Measurements from ENCODE around the gene POTEF. TPM values are rescaled to one million over a fixed set of nuclear protein-coding genes. Genes with fewer than 3 reads are reported as not detected.
"Not testable (repeated sequence)": the region's sequence is repeated elsewhere in the genome, so short reads cannot be mapped to it uniquely, and the experiment has no call there.

Gene POTEF
- polyA plus RNA-seq (2011; rRNA removed) (0.06 and 0.07 TPM in 2 replicates), polyA plus RNA-seq (2017; fragmentation: RNase III; extraction: RNeasy Plus Mini Kit Qiagen cat#74134 plus additional on column Dnase treatment) (0.05 TPM in 1 of 3 replicates, not detected in the others), polyA minus RNA-seq (2011; rRNA and poly(A)+ RNA removed) (0.63 and 1.5 TPM in 2 replicates)
- 0.01 TPM in 1 of 2 replicates, not detected in the other for polyA plus RNA-seq (2012; cell fraction: cytosol; rRNA removed)
- polyA plus RNA-seq (2012; cell fraction: nucleus; rRNA removed), result 0.05 and 0.15 TPM in 2 replicates

- H3K27ac ChIP-seq, H3K9me3 ChIP-seq, FAIRE-seq, H3K4me1 ChIP-seq, POLR2A ChIA-PET, H3K4me2 ChIP-seq, H3K4me3 ChIP-seq, CTCF ChIA-PET: not testable (repeated sequence)
- ATAC-seq (peak; percentile 50 to 68; a peak in 4 of 6 replicates), DNase-seq (ENCODE audit: low read depth in 1 of 2, low spot score in 1 of 2) (peak in 1 of 2 experiments; percentile 18)
- 71% methylated on average over 11 of the region's 29 CpGs for whole genome bisulfite sequencing (ENCODE audit: missing lambda C conversion rate)
Measured at GRCh38 chr2:130129120-130129829, at the start of gene POTEF. Gene POTEF (minus strand): TSS chr2:130129222. CDS start chr2:130120515, 8,707 bp downstream.

DNA sequence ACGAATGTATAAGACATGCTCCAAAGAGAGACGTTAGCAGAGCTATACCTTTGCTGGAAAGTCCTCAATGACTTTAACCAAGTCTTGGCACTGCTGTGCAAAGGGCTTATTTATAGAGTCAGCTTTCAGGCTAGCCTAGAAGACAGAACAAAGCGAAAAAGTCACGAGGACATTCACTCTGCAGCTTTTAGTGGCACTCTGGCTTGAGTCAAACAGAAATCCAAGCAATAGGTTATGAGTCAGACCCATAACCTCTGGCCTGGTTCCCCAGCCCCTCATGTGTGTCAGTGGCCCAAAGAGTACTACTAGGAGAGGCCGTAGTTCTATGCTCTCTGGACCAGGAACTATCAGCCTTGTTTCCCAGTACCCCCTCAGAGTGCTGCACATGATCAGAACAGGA, 45.8 kb upstream of the POTEF start:
- H3K27ac ChIP-seq; POLR2A ChIA-PET; ATAC-seq; H3K4me3 ChIP-seq; DNase-seq (ENCODE audit: low read depth in 1 of 2, low spot score in 1 of 2); FAIRE-seq; H3K4me2 ChIP-seq; H3K9me3 ChIP-seq; H3K4me1 ChIP-seq: not testable (repeated sequence)
- WGBS (ENCODE audit: missing lambda C conversion rate), result 88% methylated on average over 5 of the region's 5 CpGs
- CTCF ChIA-PET, result interaction anchor here (0.7 kb wide), 1 partner anchor 17 kb away, joined by 3 read pairs; no protein-coding TSS in a partner anchor

DNA sequence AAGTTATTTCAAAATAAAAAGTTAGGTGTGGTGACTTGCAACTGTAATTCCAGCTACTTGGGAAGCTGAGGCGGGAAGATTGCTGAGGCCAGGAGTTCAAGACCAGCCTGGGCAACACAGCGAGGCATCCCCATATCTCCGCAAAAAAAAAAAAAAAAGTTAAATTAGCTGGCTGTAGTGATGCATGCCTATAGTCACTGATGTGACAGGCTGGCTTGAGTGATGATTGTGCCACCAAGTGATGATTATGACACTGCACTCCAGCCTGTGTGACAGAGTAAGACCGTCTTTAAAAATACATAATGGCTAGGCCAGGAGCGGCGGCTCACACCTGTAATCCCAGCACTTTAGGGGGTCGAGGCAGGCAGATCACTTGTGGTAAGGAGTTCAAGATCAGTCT, 40.9 kb upstream of the POTEF start:
- ChIA-PET CTCF (interaction anchor here (1.3 kb wide), 1 partner anchor 162 kb away, joined by 3 read pairs; no protein-coding TSS in a partner anchor), POLR2A (no interaction called here)
- Histone ChIP-seq H3K4me3 (no peak overlapping the region), H3K4me1 (no peaks in the 10 kb centered on the region), H3K4me2 (no peak overlapping the region), H3K9me3 (no peaks in the 10 kb centered on the region), H3K27ac (no peak overlapping the region)
- WGBS (ENCODE audit: missing lambda C conversion rate), result 94% methylated on average over 7 of the region's 7 CpGs
- no peak for TF ChIP-seq ELK1 (IDR thresholded peaks at IDR 0.05; ENCODE audit: low read depth, low read length)
- ATAC-seq, result no peak
- FAIRE-seq, result no peak
- no peak for DNase-seq (ENCODE audit: low read depth in 1 of 2, low spot score in 1 of 2)

GRCh38 chr2:130169163-130169562, 40.1 kb upstream of the POTEF start:
- H3K9me3 ChIP-seq; CTCF ChIA-PET; H3K27ac ChIP-seq; H3K4me2 ChIP-seq; FAIRE-seq; H3K4me3 ChIP-seq; ATAC-seq; H3K4me1 ChIP-seq; DNase-seq (ENCODE audit: low read depth in 1 of 2, low spot score in 1 of 2): not testable (repeated sequence)
- WGBS (ENCODE audit: missing lambda C conversion rate), result 95% methylated on average over 3 of the region's 3 CpGs
- POLR2A ChIA-PET, result interaction anchor here (0.8 kb wide), 1 partner anchor 163 kb away, joined by 9 read pairs; no protein-coding TSS in a partner anchor

- CTCF ChIA-PET, result interaction anchor here (1.0 to 1.6 kb wide), 2 partner anchors 15 to 166 kb away, joined by 3 to 4 read pairs; partner anchors contain the start of gene SMPD4
- FAIRE-seq, H3K4me2 ChIP-seq: not testable (repeated sequence)
Measured at GRCh38 chr2:130166611-130167010, 37.6 kb upstream of the POTEF start.

GRCh38 chr2:130165293-130166016, 36.4 kb upstream of the POTEF start:
- ChIA-PET CTCF (interaction anchor here (0.8 kb wide), 1 partner anchor 167 kb away, joined by 3 read pairs; no protein-coding TSS in a partner anchor), POLR2A (interaction anchor here (0.7 kb wide), 1 partner anchor 16 kb away, joined by 5 read pairs; the partner anchor contains the start of gene SMPD4)
- no peak for DNase-seq (ENCODE audit: low read depth in 1 of 2, low spot score in 1 of 2)
- H3K27ac ChIP-seq, result no peak overlapping the region
- H3K4me3 ChIP-seq, result no peak overlapping the region
- H3K4me2 ChIP-seq, result no peak overlapping the region
- no peaks in the 10 kb centered on the region for H3K9me3 ChIP-seq
- no peak for FAIRE-seq
- WGBS (ENCODE audit: missing lambda C conversion rate), result 95% methylated on average over 8 of the region's 8 CpGs
- no peak for ATAC-seq
- no peaks in the 10 kb centered on the region for H3K4me1 ChIP-seq
- TF ChIP-seq ZC3H11A (IDR thresholded peaks at IDR 0.05), result no peak
- TF ChIP-seq CHD4 (IDR thresholded peaks at IDR 0.05; ENCODE audit: borderline replicate concordance), result no peak
- TF ChIP-seq ELK1 (IDR thresholded peaks at IDR 0.05; ENCODE audit: low read depth, low read length), result no peak
- TF ChIP-seq, protein P1, sequence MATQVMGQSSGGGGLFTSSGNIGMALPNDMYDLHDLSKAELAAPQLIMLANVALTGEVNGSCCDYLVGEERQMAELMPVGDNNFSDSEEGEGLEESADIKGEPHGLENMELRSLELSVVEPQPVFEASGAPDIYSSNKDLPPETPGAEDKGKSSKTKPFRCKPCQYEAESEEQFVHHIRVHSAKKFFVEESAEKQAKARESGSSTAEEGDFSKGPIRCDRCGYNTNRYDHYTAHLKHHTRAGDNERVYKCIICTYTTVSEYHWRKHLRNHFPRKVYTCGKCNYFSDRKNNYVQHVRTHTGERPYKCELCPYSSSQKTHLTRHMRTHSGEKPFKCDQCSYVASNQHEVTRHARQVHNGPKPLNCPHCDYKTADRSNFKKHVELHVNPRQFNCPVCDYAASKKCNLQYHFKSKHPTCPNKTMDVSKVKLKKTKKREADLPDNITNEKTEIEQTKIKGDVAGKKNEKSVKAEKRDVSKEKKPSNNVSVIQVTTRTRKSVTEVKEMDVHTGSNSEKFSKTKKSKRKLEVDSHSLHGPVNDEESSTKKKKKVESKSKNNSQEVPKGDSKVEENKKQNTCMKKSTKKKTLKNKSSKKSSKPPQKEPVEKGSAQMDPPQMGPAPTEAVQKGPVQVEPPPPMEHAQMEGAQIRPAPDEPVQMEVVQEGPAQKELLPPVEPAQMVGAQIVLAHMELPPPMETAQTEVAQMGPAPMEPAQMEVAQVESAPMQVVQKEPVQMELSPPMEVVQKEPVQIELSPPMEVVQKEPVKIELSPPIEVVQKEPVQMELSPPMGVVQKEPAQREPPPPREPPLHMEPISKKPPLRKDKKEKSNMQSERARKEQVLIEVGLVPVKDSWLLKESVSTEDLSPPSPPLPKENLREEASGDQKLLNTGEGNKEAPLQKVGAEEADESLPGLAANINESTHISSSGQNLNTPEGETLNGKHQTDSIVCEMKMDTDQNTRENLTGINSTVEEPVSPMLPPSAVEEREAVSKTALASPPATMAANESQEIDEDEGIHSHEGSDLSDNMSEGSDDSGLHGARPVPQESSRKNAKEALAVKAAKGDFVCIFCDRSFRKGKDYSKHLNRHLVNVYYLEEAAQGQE (IDR thresholded peaks at IDR 0.05), result no peak
- TF ChIP-seq USF2 (IDR thresholded peaks at IDR 0.05), result no peak
- TF ChIP-seq HES2 (IDR thresholded peaks at IDR 0.05), result no peak
- TF ChIP-seq NPAS2 (CRISPR knock-in tag; IDR thresholded peaks at IDR 0.05; ENCODE audit: borderline replicate concordance), result no peak
- no peak for TF ChIP-seq BHLHE40 (IDR thresholded peaks at IDR 0.05; ENCODE audit: low read depth, low read length)
- TF ChIP-seq EP300 (IDR thresholded peaks at IDR 0.05), result no peak

More at GRCh38 chr2:130166611-130167010, 37.6 kb upstream of the POTEF start:
- DNase-seq (ENCODE audit: low read depth in 1 of 2, low spot score in 1 of 2); ATAC-seq; POLR2A ChIA-PET; H3K4me1 ChIP-seq; H3K9me3 ChIP-seq; H3K4me3 ChIP-seq; H3K27ac ChIP-seq: not testable (repeated sequence)
- WGBS (ENCODE audit: missing lambda C conversion rate), result 89% methylated on average over 3 of the region's 3 CpGs

Measured in A549 (cell line).